Activated naive CD8-positive, alpha-beta T cell treated with anti-CD3 and anti-CD28 coated beads for 36 hours (primary cell): ENCODE results near the gene UNC80. TPM values are rescaled to one million over a fixed set of nuclear protein-coding genes. Genes with fewer than 3 reads are reported as not detected.

Experiments used
- DNase-seq: peaks from one replicate; pipeline ENCODE4 v3.0.0; 2021
- H3K27ac Mint-ChIP-seq: one replicate; pipeline ENCODE4 v1.8.0; 2022; ENCODE audit warnings: mild to moderate bottlenecking, moderate library complexity, mixed read lengths
- H3K27me3 Mint-ChIP-seq: one replicate; pipeline ENCODE4 v1.8.0; 2022; ENCODE audit warnings: mild to moderate bottlenecking, mixed read lengths
- H3K36me3 Mint-ChIP-seq: one replicate; pipeline ENCODE4 v1.8.0; 2021; ENCODE audit warnings: mild to moderate bottlenecking, mixed read lengths
- H3K4me1 Mint-ChIP-seq: one replicate; pipeline ENCODE4 v1.8.0; 2021; ENCODE audit warnings: mixed read lengths
- H3K4me3 Mint-ChIP-seq: one replicate; pipeline ENCODE4 v1.8.0; 2022; ENCODE audit warnings: mild to moderate bottlenecking, moderate library complexity, mixed read lengths
- H3K9me3 Mint-ChIP-seq: one replicate; pipeline ENCODE4 v1.8.0; 2022; ENCODE audit warnings: mixed read lengths
- total RNA-seq, 2 experiments: library from RNA; stranded (reverse); gene quantifications; one replicate each; pipeline ENCODE4 v1.2.3, GENCODE V29; 2021

Gene UNC80
- total RNA-seq, 2 experiments from 2014 or later = not detected

DNA sequence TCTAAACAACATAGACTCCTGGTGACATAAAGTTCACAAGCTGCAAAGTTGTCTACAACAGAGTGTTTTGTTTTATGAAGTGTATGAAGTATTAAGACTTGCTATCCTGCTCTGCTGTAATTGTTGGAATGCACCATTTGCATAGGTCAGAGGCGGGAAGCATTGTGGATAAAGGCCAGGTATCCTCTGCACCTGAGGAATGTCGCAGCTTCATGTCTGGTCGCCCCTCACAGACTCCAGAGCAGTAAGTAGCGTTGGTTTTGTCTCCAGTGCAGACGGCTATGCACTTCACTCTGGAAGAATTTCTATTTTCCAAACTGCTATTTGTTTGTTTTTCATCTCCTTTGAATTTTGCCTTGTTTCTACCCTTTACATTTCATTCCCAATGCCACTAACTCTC, 63.1 kb downstream of the UNC80 start:
- H3K4me3 Mint-ChIP-seq = no peak overlapping the region
- H3K9me3 Mint-ChIP-seq = no peaks in the 10 kb centered on the region
- H3K27me3 Mint-ChIP-seq = no peaks in the 10 kb centered on the region
- no peaks in the 10 kb centered on the region for H3K4me1 Mint-ChIP-seq
- H3K27ac Mint-ChIP-seq = no peak overlapping the region
- DNase-seq = no peak
- H3K36me3 Mint-ChIP-seq = no peaks in the 10 kb centered on the region

DNA sequence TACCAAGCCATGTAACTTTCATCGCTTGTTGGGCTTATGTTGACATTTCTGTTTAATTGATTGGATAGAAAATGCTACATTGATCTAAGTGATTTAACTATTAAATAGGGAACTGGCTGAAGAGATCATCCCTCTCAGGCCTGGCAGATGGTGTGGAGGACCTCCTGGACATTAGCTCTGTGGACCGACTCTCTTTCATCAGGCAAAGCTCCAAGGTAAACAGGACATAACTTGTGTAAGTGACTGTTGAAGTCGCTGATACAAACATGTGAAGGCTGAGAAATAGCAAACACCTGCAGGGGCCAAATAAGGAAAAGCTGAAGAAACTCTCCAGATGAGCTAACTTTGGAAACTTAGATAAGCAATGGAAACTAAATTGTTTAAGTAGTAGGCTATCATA, 68.8 kb downstream of the UNC80 start:
- Mint-ChIP-seq H3K4me3 (no peak overlapping the region), H3K9me3 (no peaks in the 10 kb centered on the region), H3K36me3 (no peaks in the 10 kb centered on the region), H3K27ac (no peak overlapping the region), H3K4me1 (no peaks in the 10 kb centered on the region), H3K27me3 (no peaks in the 10 kb centered on the region)
- DNase-seq = no peak

DNA sequence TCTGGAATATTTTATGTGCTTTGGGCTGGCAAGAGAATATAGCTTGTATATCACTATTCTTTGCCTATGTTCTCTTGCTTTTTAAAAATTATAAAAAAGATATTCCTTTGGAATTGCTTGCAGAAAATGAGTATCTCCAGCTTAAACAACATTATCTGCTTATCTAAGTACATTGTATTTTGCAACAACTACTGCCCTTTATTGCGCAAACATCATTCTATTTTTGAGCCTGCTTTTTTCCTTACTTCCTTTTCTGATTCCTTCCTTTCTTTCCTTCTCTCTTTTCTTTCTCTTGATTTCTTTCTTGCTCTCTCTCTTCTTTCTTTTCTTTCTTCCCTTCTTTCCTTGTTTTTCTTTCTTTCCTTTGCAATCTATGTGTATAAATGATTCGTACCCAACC, 74.0 kb downstream of the UNC80 start:
- H3K27me3 Mint-ChIP-seq = no peaks in the 10 kb centered on the region
- no peak for DNase-seq
- H3K36me3 Mint-ChIP-seq = no peaks in the 10 kb centered on the region
- H3K4me1 Mint-ChIP-seq = no peaks in the 10 kb centered on the region
- H3K27ac Mint-ChIP-seq = no peak overlapping the region
- no peaks in the 10 kb centered on the region for H3K9me3 Mint-ChIP-seq
- no peak overlapping the region for H3K4me3 Mint-ChIP-seq

DNA sequence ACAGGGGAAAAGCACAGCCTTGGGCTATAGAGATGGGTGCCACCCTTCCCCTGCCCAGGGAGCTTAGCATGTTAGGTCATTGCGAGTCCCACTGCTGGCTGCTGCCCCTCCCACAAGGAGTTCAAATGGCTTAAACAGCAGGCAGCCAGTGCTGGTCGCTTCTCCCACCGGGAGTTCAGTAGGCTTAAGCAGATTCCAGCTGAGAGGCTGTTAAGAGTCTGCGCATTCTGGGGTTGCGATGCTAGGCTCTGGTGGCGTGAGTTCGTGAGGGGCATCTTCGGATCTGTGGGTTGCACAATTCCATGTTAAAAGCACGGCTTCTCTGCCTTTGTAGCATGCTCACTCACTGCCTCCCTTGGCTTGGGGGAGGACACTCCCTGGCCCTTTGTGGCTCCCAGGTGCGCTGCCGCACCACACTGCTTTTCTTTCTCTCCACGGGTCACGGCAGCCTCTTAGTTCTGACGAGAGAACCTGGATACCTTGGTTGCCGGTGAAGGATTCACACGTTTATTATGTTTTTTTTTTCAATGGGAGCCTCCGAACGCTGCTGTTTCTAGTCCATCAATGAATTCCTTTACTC, 93.2 kb downstream of the UNC80 start:
- DNase-seq = no peak
- Mint-ChIP-seq H3K36me3 (no peaks in the 10 kb centered on the region), H3K27me3 (no peaks in the 10 kb centered on the region), H3K27ac (no peak overlapping the region), H3K4me1 (no peaks in the 10 kb centered on the region), H3K4me3 (no peak overlapping the region), H3K9me3 (peaks cover 3% of the 10 kb centered on the region)

DNA sequence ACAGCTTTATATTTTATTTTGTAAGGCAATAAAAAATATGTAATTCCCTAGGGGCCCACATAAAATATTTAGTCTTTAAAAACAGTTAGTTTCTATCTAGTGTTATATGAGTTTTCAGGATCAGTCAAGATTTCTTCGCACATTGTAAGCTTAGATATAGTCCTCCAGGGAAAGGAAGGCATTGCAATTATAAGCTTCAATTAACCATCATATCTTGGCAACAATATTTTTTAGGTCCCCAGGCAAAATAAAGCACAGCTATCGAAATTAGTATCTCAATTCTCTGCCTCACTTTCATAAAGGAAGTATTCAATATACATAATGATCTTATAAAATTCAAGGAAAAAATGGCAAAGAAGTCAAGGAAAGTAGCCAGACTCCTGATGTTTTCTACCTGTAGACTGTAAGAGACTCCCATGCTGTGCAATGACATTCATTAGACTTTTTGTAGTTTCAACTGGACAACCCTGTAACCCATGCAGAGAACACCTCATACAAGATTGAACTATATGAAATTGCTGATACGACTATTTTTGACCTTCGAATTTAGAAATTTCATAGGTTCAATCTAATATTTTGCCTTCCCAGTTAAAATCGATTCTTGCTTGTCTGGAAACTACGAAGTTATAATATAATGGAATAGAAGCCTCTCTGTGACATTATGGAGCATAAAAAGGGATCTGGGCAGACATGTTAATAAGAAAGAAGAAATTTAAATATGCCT, 96.8 kb downstream of the UNC80 start:
- Mint-ChIP-seq H3K4me1 (no peaks in the 10 kb centered on the region), H3K4me3 (no peak overlapping the region), H3K9me3 (peaks cover 1% of the 10 kb centered on the region), H3K36me3 (no peaks in the 10 kb centered on the region), H3K27ac (no peak overlapping the region), H3K27me3 (no peaks in the 10 kb centered on the region)
- no peak for DNase-seq

DNA sequence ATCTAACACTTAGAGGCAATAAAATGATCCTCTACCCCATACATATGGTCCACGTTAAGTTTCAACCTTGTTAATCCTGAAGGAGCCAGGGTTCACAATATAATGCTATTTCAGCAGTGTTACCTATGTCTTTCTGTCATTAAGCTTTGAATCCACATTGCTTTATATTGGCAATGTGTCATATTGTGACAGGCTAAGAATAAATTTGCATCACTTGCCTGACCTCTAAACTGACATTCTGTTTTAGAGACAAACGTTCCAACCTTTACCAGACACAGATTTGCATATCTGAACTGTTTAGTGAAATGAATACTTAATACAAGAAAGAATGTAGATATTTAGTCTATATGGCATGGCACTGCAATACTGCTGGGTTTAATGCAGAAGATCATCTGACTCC, 98.4 kb downstream of the UNC80 start:
- Mint-ChIP-seq H3K4me1 (no peaks in the 10 kb centered on the region), H3K27ac (no peak overlapping the region), H3K36me3 (no peaks in the 10 kb centered on the region), H3K4me3 (no peak overlapping the region), H3K9me3 (peaks cover 1% of the 10 kb centered on the region), H3K27me3 (no peaks in the 10 kb centered on the region)
- no peak for DNase-seq

DNA sequence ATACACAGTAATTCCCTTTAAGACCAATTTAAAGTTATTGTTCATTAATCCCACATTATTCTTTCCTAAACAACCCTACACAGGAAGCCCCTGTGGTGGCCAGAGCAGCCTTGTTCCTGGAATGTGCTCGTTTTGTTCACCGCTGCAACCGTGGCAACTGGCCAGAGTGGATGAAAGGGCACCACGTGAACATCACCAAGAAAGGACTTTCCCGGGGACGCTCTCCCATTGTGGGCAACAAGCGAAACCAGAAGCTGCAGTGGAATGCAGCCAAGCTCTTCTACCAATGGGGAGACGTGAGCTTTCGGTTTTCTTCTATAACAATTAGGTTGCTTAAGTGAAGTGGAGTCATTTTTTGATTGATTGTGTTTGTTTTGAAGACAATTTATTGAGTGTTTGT, 101.0 kb downstream of the UNC80 start:
- H3K4me1 Mint-ChIP-seq = no peaks in the 10 kb centered on the region
- H3K9me3 Mint-ChIP-seq = no peaks in the 10 kb centered on the region
- H3K4me3 Mint-ChIP-seq = no peak overlapping the region
- H3K27ac Mint-ChIP-seq = no peak overlapping the region
- no peak for DNase-seq
- peaks cover 3% of the 10 kb centered on the region for H3K27me3 Mint-ChIP-seq
- no peaks in the 10 kb centered on the region for H3K36me3 Mint-ChIP-seq

DNA sequence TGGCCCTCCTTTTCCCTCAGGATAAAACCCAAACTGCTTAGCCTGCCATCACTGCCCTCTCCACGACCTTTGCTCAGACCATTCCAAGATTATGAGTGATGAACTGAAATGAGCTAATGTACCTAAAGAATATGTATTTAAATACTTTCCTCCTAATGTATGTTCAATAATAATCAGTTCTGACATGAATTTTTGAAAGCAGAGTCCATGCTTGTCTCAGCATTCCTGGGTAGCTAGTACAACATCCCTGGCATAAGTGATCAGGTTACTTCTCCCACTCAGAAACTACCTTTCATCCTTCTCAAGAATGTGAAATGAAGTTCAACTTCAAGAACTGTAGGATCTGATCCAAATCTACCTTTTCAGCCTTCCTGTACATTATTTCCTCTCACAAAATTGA, 103.6 kb downstream of the UNC80 start:
- DNase-seq = no peak
- peaks cover 8% of the 10 kb centered on the region for H3K27me3 Mint-ChIP-seq
- no peak overlapping the region for H3K27ac Mint-ChIP-seq
- H3K36me3 Mint-ChIP-seq = no peaks in the 10 kb centered on the region
- H3K4me1 Mint-ChIP-seq = no peaks in the 10 kb centered on the region
- no peak overlapping the region for H3K4me3 Mint-ChIP-seq
- H3K9me3 Mint-ChIP-seq = no peaks in the 10 kb centered on the region

DNA sequence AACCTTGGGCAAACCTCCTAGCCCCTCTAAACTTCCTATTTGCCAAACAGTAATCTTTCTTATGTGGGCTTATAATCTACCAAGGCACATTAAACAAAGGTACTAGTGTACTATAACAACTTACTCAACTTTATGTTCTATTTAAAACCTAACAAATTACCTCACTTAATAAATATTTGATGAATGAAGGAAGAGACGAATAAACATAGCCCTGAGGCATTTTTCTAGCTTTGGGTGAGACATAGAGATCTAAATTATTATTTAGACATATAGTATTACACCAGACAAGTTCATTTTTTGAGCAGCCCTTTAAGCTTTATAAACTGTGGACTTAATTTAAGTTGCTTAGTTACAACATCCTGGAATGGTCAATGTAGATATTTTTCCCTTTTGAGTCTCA, 104.6 kb downstream of the UNC80 start:
- Mint-ChIP-seq H3K4me3 (no peak overlapping the region), H3K9me3 (no peaks in the 10 kb centered on the region)

DNA sequence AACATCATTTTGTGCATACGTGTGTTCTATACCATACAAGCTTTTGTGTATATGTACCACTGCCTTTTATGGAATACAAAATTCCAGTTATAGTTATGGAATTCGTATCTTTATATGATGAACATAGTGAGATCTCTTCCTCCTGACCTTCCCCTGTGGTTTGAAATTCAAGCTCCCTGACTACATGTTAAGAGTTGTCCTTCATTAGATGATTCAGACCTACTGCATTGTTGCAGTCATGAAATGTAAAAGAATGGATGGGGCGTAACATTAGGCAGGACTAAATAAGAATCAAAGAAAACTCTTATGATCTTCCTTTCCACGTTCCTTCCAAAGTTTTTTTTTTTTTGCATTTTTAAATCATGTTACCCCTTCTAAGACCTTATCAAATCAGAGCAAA, 107.1 kb downstream of the UNC80 start:
- H3K27me3 Mint-ChIP-seq = peaks cover 8% of the 10 kb centered on the region
- DNase-seq = no peak
- no peaks in the 10 kb centered on the region for H3K4me1 Mint-ChIP-seq
- H3K9me3 Mint-ChIP-seq = no peaks in the 10 kb centered on the region
- H3K27ac Mint-ChIP-seq = no peak overlapping the region
- H3K4me3 Mint-ChIP-seq = no peak overlapping the region
- H3K36me3 Mint-ChIP-seq = no peaks in the 10 kb centered on the region

More for the DNA sequence above, 104.6 kb downstream of the UNC80 start:
- H3K27ac Mint-ChIP-seq = no peak overlapping the region
- DNase-seq = no peak
- peaks cover 8% of the 10 kb centered on the region for H3K27me3 Mint-ChIP-seq
- H3K4me1 Mint-ChIP-seq = no peaks in the 10 kb centered on the region
- H3K36me3 Mint-ChIP-seq = no peaks in the 10 kb centered on the region

DNA sequence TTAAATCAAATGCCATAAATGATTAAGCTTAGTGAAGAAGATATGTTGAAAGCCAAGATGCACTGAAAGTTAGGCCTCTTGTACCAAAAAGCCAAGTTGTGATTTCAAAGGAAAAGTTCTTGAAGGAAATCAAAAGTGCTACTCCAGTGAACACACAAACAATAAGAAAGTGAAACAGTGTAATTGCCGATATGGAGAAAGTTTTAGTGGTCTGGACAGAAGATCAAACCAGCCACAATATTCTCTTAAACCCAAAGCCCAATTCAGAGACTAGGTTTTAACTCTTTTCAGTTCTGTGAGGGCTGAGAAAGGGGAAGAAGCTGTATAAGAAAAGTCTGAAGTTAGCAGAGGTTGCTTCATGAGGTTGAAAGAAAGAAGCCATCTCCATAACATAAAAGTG, 129.0 kb downstream of the UNC80 start:
- Mint-ChIP-seq H3K36me3 (no peaks in the 10 kb centered on the region), H3K27me3 (peaks cover 3% of the 10 kb centered on the region), H3K4me1 (no peaks in the 10 kb centered on the region), H3K27ac (no peak overlapping the region), H3K9me3 (no peaks in the 10 kb centered on the region), H3K4me3 (no peak overlapping the region)
- DNase-seq = no peak

DNA sequence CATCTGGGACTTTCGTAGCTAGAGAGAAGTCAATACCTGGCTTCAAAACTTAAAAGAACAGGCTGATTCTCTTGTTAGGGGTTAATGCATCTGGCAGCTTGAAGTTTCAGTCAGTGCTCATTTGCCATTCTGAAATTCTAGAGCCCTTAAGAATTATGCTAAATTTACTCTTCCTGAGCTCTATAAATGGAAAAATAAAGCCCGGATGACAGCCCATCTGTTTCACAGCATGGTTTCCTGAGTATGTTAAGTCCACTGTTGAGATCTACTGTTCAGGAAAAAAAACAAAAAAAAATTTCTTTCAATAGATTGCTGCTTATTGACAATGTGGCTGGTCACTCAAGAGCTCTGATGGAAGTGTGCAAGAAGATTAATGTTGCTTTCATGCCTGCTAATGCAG, 129.5 kb downstream of the UNC80 start:
- no peaks in the 10 kb centered on the region for H3K4me1 Mint-ChIP-seq

DNA sequence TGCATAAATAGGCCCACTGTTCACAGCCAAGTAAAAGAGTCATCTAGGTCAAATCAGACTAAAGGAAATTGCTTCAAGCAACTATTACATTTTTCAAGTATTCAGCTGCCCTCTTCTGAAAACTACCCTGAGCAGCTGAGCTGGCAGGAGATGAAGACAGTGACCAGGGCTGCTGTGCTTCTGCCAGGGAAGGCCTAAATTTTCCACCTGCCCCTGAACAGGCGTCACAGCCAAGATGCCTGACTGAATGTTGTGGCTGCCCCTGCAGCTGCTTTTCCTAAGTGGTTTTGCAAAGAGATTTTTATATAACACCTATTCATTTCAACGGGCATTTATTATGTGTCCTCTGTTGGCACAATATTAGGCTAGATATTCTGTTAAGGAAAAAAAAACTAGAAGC, 134.1 kb downstream of the UNC80 start:
- DNase-seq = no peak
- H3K9me3 Mint-ChIP-seq = no peaks in the 10 kb centered on the region
- H3K27me3 Mint-ChIP-seq = peaks cover 3% of the 10 kb centered on the region
- no peak overlapping the region for H3K27ac Mint-ChIP-seq
- H3K36me3 Mint-ChIP-seq = no peaks in the 10 kb centered on the region
- no peak overlapping the region for H3K4me3 Mint-ChIP-seq
- H3K4me1 Mint-ChIP-seq = no peaks in the 10 kb centered on the region

More for the DNA sequence above, 129.5 kb downstream of the UNC80 start:
- Mint-ChIP-seq H3K9me3 (no peaks in the 10 kb centered on the region), H3K36me3 (no peaks in the 10 kb centered on the region), H3K4me3 (no peak overlapping the region), H3K27ac (no peak overlapping the region), H3K27me3 (peaks cover 3% of the 10 kb centered on the region)
- DNase-seq = no peak

DNA sequence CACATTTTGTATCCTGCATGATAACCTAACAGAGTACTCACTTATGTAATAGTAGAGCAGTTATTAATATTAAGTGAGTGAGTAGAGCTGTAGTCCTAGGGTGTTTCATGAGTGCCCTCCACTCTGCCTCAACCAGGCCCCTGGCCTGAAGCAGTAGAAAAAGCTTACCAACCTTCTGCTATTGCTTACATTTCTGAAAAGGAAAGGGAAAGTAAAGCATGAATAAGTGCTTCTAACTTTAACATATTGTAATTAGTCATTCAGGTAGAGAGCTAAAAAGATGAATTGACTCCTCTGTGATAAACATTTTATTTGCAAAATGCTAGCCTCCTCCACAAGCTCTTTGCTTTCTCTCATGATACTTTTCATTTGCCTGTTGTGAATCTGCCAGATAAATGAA, 136.1 kb downstream of the UNC80 start:
- no peak overlapping the region for H3K4me3 Mint-ChIP-seq
- no peak overlapping the region for H3K27ac Mint-ChIP-seq
- peaks cover 3% of the 10 kb centered on the region for H3K27me3 Mint-ChIP-seq
- no peak for DNase-seq
- H3K36me3 Mint-ChIP-seq = no peaks in the 10 kb centered on the region
- H3K4me1 Mint-ChIP-seq = no peaks in the 10 kb centered on the region
- H3K9me3 Mint-ChIP-seq = no peaks in the 10 kb centered on the region

DNA sequence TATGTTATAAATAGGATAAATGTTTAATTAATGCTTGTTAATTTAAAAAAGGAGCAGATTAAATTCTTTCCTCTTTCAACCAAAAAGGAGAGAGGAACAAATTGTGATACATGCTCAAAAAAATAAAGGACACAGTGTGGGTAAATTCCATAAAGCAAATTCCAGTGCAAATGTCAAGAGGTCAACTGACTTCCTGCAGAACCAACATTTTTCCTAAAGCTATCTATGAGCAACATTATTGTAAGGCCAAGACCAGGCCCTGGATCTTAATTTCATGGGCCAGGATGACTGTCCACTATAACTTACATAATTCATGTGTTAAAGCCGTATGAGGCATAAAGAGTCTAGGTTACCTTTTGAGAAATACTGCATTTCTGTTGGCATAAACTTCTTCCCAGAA, 136.9 kb downstream of the UNC80 start:
- H3K4me1 Mint-ChIP-seq = no peaks in the 10 kb centered on the region
- no peak overlapping the region for H3K4me3 Mint-ChIP-seq
- no peaks in the 10 kb centered on the region for H3K9me3 Mint-ChIP-seq

DNA sequence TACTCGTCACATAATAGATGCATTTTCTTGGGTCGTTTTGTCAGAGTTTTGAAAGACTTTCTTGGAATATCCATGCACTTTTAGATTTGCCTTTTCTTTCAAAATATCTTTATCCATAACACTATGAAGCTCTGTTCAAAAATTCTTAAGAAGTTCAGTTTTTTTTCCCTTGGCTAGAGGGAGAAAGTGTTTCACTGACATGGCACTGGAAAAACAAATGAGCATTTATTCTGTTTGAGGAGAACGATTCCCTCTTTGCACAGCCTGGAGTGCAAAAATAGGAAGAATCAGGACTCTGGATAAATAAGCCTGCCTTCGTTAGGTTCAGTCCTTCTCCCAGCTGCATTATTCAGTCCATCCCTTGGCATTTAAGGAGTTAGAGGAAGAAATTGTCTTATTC, 139.9 kb downstream of the UNC80 start:
- peaks cover 8% of the 10 kb centered on the region for H3K27me3 Mint-ChIP-seq
- H3K27ac Mint-ChIP-seq = no peak overlapping the region
- no peak overlapping the region for H3K4me3 Mint-ChIP-seq
- H3K4me1 Mint-ChIP-seq = no peaks in the 10 kb centered on the region
- no peaks in the 10 kb centered on the region for H3K9me3 Mint-ChIP-seq
- H3K36me3 Mint-ChIP-seq = no peaks in the 10 kb centered on the region
- no peak for DNase-seq

More for the DNA sequence above, 136.9 kb downstream of the UNC80 start:
- DNase-seq = no peak
- Mint-ChIP-seq H3K27me3 (peaks cover 3% of the 10 kb centered on the region), H3K36me3 (no peaks in the 10 kb centered on the region), H3K27ac (no peak overlapping the region)
